Measurements from ENCODE around the gene METTL9. TPM values are rescaled to one million over a fixed set of nuclear protein-coding genes. Genes with fewer than 3 reads are reported as not detected.
"Not testable (repeated sequence)": the region's sequence is repeated elsewhere in the genome, so short reads cannot be mapped to it uniquely, and the experiment has no call there.

The METTL9 gene
- total RNA-seq, 2 experiments from 2014 or later = 86.6 to 93.4 TPM

DNA sequence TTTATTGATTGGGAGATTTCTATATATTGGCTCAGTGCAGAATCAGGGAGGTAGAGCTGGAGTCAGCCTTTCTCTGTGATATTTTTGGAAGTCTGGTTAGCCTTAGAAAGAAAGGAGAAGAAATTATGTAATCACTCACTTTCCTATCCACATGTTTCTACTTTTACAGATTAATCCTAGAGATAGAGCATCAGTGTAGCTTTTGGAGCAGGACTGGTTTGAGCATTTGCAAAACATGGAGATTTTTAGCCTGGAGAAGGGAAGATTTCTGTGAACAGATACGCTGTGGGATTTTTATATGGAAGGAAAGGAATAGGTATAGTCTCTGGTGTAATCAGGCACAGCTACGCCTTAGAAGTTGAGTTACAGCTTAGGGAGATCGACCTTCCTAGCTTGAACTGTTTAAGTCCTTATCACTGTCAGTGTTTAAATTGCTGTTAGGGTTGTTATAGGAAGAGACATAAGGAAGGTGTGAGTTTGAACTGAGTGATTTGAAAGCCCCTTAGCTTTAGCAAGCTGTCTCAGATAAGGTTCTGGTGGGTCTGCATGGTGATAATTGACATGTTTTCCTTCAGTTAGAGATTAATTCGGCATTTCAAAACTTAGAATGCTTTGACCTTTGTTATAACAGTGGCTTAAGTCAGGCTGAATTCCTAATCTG, 20.5 kb downstream of the METTL9 start:
- peak overlapping the region; percentile 2 for H3K27ac Mint-ChIP-seq
- H3K36me3 Mint-ChIP-seq = peaks cover 47% of the 10 kb centered on the region
- no peaks in the 10 kb centered on the region for H3K27me3 Mint-ChIP-seq

DNA sequence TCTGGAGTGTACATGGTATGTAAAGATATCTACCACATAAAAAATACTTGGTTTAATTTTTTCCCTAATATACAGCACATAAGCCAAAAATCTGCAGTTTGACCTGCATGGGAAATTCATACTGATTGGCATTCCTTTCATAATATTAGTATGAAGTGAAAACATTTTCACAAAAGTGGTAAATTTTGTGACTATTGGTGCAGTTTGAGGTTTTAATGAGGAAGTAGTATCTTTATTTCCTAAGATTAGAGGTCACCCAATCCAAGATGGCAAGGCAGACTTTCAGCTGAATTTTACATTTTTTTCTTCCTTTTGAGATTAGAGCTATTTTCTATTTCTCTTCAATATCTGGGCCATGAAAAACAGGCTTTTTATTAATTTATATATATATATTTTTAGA, 21.2 kb downstream of the METTL9 start:
- ATAC-seq (no peak), DNase-seq (no peak)
- Mint-ChIP-seq H3K9me3 (ENCODE audit: low read depth) (no peaks in the 10 kb centered on the region), H3K4me3 (no peak overlapping the region), H3K27ac (no peak overlapping the region), H3K36me3 (peaks cover 54% of the 10 kb centered on the region), H3K4me1 (peaks cover 74% of the 10 kb centered on the region), H3K27me3 (no peaks in the 10 kb centered on the region)
- CTCF ChIA-PET = interaction anchor here (0.7 to 2.1 kb wide), 6 partner anchors 9 to 1321 kb away, joined by 3 to 8 read pairs (median 4); partner anchors contain the start of gene METTL9

More for the DNA sequence above, 20.5 kb downstream of the METTL9 start:
- DNase-seq (no peak), ATAC-seq (no peak)
- Mint-ChIP-seq H3K4me1 (peaks cover 74% of the 10 kb centered on the region), H3K9me3 (ENCODE audit: low read depth) (no peaks in the 10 kb centered on the region), H3K4me3 (no peak overlapping the region)
- CTCF ChIA-PET = interaction anchor here (1.2 to 1.4 kb wide), 3 partner anchors 21 to 89 kb away, joined by 3 to 4 read pairs (median 3); partner anchors contain the start of gene METTL9

DNA sequence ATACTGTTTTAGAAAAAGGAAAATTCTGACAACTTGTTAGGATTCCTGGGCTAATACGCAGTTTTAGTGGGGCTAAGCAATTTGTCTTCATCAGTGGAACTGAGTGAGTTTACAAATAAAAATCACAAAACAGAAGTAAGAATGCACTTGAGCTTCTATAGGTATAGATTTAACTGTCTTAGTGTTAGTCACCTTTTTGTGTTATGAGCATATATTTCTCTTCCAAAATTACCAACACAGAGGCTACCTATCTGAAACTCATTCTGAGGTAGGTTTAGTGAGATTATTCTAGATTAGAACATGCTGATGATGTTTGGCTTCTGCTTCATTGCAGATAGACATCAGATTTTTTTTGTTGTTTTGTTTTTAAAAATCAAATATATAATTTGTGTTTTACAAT, 23.2 kb downstream of the METTL9 start:
- no peak for DNase-seq
- no peak overlapping the region for H3K27ac Mint-ChIP-seq
- no peaks in the 10 kb centered on the region for H3K27me3 Mint-ChIP-seq

DNA sequence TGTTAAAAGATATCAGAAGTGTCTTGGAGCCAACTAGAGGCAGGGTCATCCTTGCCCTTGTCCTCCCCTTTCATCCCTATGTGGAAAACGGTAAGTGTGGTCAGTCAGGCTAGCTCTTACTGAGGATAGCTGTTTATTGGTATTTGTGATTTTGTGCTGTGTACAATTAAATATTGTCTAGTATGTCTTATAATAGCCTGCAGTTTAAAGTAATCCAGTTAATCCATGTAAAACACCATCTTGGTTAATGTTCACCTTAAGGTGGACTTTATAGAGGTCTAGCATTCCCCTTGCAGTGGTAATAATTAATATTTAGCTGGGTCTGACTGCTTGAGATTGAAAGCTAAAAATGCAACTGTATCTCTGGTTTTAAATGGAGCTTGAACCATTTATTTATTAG, 25.6 kb downstream of the METTL9 start:
- Mint-ChIP-seq H3K36me3 (peaks cover 71% of the 10 kb centered on the region), H3K27ac (peak overlapping the region; percentile 11)

More for the DNA sequence above, 23.2 kb downstream of the METTL9 start:
- ATAC-seq = no peak
- Mint-ChIP-seq H3K9me3 (ENCODE audit: low read depth) (no peaks in the 10 kb centered on the region), H3K4me3 (no peak overlapping the region), H3K4me1 (peaks cover 75% of the 10 kb centered on the region), H3K36me3 (peaks cover 65% of the 10 kb centered on the region)
- CTCF ChIA-PET = interaction anchor here (0.8 to 2.1 kb wide), 6 partner anchors 12 to 35 kb away, joined by 3 to 8 read pairs (median 4); no protein-coding TSS in a partner anchor

DNA sequence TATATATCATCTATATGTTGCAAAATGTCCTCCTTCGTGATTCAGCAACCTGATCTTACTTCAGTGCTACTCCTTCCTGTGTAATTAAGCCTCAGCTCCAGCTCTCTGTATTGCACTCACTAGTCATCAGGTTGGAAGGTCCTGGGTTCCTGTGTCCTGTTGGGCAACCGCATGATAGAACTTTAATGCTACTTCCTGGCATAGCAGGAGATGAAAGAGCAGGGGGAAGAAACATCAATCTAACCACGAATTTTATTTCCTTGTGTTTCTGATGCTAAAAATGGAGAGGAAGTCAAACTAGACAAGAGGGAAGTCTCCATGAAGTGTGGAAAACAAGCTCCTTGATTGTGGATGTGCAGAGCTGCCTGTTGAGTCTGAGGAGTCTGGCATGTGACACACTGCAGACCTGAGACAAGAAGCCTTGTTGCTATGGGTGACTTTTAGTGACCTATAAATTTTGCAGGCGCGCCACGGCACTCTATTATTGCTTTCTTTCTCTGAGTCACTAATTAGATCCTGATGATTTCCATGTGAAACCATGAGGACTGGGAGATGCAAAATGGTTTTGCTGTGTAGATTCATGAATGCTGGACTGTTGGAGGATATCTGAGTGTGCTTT, 27.4 kb downstream of the METTL9 start:
- H3K4me3 Mint-ChIP-seq = peak overlapping the region; percentile 11

More for the DNA sequence above, 25.6 kb downstream of the METTL9 start:
- CTCF ChIA-PET = no interaction called here
- no peaks in the 10 kb centered on the region for H3K9me3 Mint-ChIP-seq (ENCODE audit: low read depth)
- H3K4me3 Mint-ChIP-seq = no peak overlapping the region
- peaks cover 57% of the 10 kb centered on the region for H3K4me1 Mint-ChIP-seq
- no peaks in the 10 kb centered on the region for H3K27me3 Mint-ChIP-seq
- ATAC-seq (no peak), DNase-seq (no peak)

DNA sequence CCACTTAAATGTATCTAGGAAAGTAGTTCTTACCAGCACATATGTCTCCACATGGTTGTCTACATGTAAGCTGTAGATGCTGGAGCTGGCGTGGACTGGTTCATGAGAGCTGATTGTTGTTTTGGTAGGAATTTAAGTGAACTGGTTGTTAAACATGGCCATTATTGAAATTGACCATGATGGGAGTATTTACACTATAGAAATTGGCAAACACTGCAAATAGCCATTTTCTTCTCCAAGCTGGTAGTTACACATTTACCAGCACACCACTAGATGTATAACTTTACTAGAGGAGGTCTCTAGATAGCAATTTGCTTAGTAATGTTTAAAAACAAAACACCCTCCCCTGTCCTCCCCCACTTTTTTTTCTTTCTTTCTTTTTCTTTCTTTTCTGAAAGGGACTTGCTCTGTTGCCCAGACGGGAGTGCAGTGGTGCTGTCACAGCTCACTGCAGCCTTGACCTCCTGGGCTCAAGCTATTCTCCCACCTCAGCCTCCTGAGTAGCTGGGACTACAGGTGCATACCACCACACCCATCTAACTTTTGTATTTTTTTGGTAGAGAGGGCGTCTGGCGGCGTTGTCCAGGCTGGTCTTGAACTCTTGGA, 28.8 kb downstream of the METTL9 start:
- H3K27ac Mint-ChIP-seq = no peak overlapping the region
- H3K36me3 Mint-ChIP-seq = peaks cover 60% of the 10 kb centered on the region
- H3K4me3 Mint-ChIP-seq = no peak overlapping the region
- DNase-seq (no peak), ATAC-seq (no peak)
- CTCF ChIA-PET = interaction anchor here (1.5 kb wide), 1 partner anchor 29 kb away, joined by 4 read pairs; no protein-coding TSS in a partner anchor
- H3K9me3 Mint-ChIP-seq (ENCODE audit: low read depth) = no peaks in the 10 kb centered on the region
- H3K4me1 Mint-ChIP-seq = peaks cover 32% of the 10 kb centered on the region
- H3K27me3 Mint-ChIP-seq = no peaks in the 10 kb centered on the region

More for the DNA sequence above, 27.4 kb downstream of the METTL9 start:
- peaks cover 67% of the 10 kb centered on the region for H3K36me3 Mint-ChIP-seq
- CTCF ChIA-PET = interaction anchor here (0.8 to 1.7 kb wide), 6 partner anchors 11 to 44 kb away, joined by 3 to 5 read pairs (median 3); no protein-coding TSS in a partner anchor
- ATAC-seq = peak; percentile 82
- peaks cover 40% of the 10 kb centered on the region for H3K4me1 Mint-ChIP-seq
- no peaks in the 10 kb centered on the region for H3K27me3 Mint-ChIP-seq
- peak; percentile 62 for DNase-seq
- no peaks in the 10 kb centered on the region for H3K9me3 Mint-ChIP-seq (ENCODE audit: low read depth)
- peak overlapping the region; percentile 79 for H3K27ac Mint-ChIP-seq

DNA sequence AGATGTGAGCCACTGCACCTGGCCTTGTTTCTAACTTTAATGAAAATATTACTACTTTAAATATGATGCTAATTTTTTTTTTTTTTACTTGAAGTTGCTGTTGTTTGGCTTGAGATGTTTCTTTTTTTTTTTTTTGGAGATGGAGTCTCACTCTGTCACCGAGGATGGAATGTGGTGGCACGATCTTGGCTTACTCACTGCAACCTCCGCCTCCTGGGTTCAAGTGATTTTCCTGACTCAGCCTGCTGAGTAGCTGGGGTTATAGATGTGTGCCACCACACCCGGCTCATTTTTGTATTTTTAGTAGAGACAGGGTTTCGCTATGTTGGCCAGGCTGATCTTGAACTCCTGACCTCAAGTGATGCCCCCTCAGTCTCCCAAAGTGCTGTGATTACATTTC, 29.4 kb downstream of the METTL9 start:
- peaks cover 29% of the 10 kb centered on the region for H3K4me1 Mint-ChIP-seq
- no peak overlapping the region for H3K4me3 Mint-ChIP-seq
- H3K27ac Mint-ChIP-seq = no peak overlapping the region
- CTCF ChIA-PET = interaction anchor here (0.7 to 1.5 kb wide), 2 partner anchors 21 to 29 kb away, joined by 4 read pairs; no protein-coding TSS in a partner anchor
- H3K9me3 Mint-ChIP-seq (ENCODE audit: low read depth) = no peaks in the 10 kb centered on the region
- peaks cover 54% of the 10 kb centered on the region for H3K36me3 Mint-ChIP-seq
- ATAC-seq (no peak), DNase-seq (no peak)
- H3K27me3 Mint-ChIP-seq = no peaks in the 10 kb centered on the region

DNA sequence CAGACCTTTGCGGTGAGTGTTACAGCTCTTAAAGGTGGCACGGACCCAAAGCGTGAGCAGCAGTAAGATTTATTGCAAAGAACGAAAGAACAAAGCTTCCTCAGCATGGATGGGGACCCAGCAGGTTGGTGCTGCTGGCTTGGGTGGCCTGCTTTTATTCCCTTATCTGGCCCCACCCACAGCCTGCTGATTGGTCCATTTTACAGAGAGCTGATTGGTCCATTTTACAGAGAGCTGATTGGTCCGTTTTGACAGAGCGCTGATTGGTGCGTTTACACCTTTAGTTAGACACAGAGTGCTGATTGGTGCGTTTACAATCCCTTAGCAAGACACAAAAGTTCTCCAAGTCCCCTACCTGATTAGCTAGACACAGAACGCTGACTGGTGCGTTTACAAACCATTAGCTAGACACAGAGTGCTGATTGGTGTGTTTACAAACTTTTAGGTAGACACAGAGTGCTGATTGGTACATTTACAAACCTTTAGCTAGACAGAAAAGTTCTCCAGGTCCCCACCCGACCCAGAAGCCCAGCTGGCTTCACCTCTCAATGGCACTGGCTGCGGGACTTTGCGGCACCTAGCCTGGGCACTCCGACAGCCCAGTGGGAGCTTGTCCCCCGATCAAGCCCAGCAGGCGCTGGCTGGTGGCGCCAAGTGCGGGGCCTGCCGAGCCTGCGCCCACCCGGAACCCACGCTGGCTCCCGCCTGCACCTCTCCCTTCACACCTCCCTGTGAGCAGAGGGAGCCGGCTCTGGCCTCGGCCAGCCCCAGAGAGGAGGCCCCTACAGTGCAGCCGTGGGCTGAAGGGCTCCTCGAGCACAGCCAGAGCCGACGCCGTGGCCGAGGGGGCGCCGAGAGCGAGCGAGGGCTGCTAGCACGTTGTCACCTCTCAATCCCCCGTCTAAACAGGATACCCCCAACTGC, 30.5 kb downstream of the METTL9 start:
- CTCF ChIA-PET = interaction anchor here (0.6 to 1.5 kb wide), 2 partner anchors 11 to 382 kb away, joined by 3 to 4 read pairs; no protein-coding TSS in a partner anchor
- not testable (repeated sequence) for ATAC-seq; H3K27me3 Mint-ChIP-seq; H3K4me3 Mint-ChIP-seq; H3K27ac Mint-ChIP-seq; H3K9me3 Mint-ChIP-seq (ENCODE audit: low read depth); DNase-seq
- H3K36me3 Mint-ChIP-seq = peaks cover 45% of the 10 kb centered on the region
- peaks cover 24% of the 10 kb centered on the region for H3K4me1 Mint-ChIP-seq

DNA sequence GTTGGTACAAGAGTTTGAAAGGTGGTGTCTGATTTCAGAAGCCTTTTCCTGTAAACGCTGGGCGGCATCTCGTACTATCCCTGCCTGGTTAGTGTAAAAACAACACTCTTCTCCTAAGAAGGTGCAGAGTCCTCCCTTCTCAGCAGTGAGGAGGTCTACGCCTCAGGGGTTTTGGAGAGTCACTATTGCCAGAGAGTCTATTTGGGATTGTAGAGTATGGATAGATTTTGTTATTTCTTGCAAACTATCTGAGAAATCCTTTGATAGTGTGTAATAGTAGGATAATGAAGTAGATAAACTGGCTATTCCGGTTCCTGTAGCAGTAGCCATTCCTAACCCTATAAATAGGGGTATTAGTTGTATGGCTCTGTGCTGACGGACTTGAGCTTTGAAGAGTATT, 31.5 kb downstream of the METTL9 start:
- not testable (repeated sequence) for H3K27ac Mint-ChIP-seq

DNA sequence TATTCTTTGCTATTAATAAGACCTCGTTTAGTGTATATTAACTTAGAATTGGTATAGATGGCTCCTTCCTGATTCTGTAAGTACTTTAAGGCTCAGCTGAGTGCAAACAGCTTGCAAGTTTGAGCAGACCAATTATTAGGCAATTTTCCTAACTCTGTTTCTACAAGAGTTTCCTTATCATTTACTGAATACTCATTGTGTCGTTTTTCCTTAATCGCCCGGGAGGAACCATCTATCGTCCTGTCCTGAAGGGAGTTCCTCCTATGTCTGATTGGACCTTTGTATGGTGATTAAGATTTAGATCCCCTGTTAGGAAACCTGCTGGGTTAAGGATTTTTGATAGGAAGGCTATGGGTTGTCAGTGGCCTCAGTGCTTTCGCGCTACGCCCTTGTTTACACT, 32.0 kb downstream of the METTL9 start:
- CTCF ChIA-PET; H3K27ac Mint-ChIP-seq; H3K27me3 Mint-ChIP-seq; H3K9me3 Mint-ChIP-seq (ENCODE audit: low read depth); ATAC-seq; H3K4me1 Mint-ChIP-seq; DNase-seq; H3K4me3 Mint-ChIP-seq: not testable (repeated sequence)
- peaks cover 36% of the 10 kb centered on the region for H3K36me3 Mint-ChIP-seq

More for the DNA sequence above, 31.5 kb downstream of the METTL9 start:
- H3K4me1 Mint-ChIP-seq = peaks cover 14% of the 10 kb centered on the region
- peaks cover 38% of the 10 kb centered on the region for H3K36me3 Mint-ChIP-seq
- CTCF ChIA-PET; ATAC-seq; H3K9me3 Mint-ChIP-seq (ENCODE audit: low read depth); H3K4me3 Mint-ChIP-seq; H3K27me3 Mint-ChIP-seq; DNase-seq: not testable (repeated sequence)

DNA sequence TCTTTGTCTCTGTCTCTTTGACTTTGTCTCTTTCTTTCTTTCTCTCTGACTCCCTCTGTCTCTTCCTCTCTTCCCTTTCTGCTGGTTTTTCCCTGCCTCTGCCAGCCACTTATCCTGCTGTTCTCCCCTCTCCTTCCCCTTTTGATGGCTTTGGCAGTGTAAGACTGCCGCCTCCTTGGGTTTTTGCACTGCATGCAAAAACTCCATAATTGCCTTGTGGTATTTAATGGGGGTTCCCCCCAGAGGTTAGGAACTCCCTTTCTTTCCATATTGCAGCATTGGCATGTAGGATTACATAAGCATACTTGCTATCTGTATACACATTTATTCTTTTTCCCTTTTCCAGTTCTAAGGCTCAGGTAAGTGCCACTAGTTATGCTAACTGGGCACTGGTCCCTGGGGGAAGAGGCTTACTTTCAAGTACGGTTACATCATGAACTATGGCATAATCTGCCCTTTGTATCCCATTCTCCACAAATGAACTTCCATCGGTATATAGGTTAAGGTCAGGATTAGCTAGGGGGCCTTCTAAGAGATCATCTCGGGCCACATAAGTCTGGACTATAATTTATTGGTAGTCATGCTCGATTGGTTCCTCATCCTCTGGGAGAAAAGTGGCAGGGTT, 32.7 kb downstream of the METTL9 start:
- CTCF ChIA-PET; H3K27ac Mint-ChIP-seq; H3K9me3 Mint-ChIP-seq (ENCODE audit: low read depth); H3K27me3 Mint-ChIP-seq; H3K4me1 Mint-ChIP-seq; H3K4me3 Mint-ChIP-seq; DNase-seq; ATAC-seq: not testable (repeated sequence)
- peaks cover 32% of the 10 kb centered on the region for H3K36me3 Mint-ChIP-seq

DNA sequence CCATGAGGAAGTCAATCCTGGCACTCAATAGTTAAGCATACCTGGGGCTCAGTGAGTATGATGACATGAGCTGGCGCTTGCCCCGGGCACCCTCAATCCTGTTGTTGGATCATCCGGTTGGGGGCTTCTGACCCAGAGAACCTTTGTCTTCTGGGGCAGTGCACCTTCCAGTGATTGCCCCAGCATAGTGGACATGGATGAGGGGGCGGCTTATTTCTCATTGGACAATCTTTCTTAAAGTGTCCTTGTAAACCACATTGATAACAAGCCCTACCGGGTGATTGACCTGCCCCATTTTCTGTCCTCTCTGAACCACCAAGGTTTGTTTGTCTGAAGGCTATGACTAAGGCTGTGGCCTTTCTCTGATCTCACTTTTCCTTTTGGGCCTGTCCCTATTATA, 34.8 kb downstream of the METTL9 start:
- Mint-ChIP-seq H3K4me3 (no peak overlapping the region), H3K27ac (no peak overlapping the region), H3K27me3 (no peaks in the 10 kb centered on the region), H3K36me3 (peaks cover 13% of the 10 kb centered on the region), H3K4me1 (peaks cover 19% of the 10 kb centered on the region), H3K9me3 (ENCODE audit: low read depth) (no peaks in the 10 kb centered on the region)
- CTCF ChIA-PET = interaction anchor here (1.0 to 1.5 kb wide), 3 partner anchors 10 to 11 kb away, joined by 3 read pairs; no protein-coding TSS in a partner anchor
- ATAC-seq = no peak
- DNase-seq = no peak

Measured in activated CD8-positive, alpha-beta memory T cell treated with anti-CD3 and anti-CD28 coated beads, Interleukin-2, amount 10 ng/mL, durations not matched to agents 7 days and 5 days (primary cell).